ENCODE data around the gene GP1BB. TPM values are rescaled to one million over a fixed set of nuclear protein-coding genes. Genes with fewer than 3 reads are reported as not detected.

The GP1BB gene
- total RNA-seq, 1 experiment from 2014 or later, result 1.6 TPM

GRCh38 chr22:19708321-19709011 lies 14.9 kb upstream of the GP1BB start:
- no peak for DNase-seq (ENCODE audit: low read depth, low spot score)
- in situ Hi-C loops (cut with HindIII; ENCODE audit: low pct_unique_long_range_greater_than_20kb, low sequenced_read_pairs), result no loop called here

- DNase-seq (ENCODE audit: low read depth, low spot score), result no peak
- in situ Hi-C loops (cut with HindIII; ENCODE audit: low pct_unique_long_range_greater_than_20kb, low sequenced_read_pairs), result no loop called here
Observed at GRCh38 chr22:19709063-19709769, 14.1 kb upstream of the GP1BB start.

- in situ Hi-C loops (cut with HindIII; ENCODE audit: low pct_unique_long_range_greater_than_20kb, low sequenced_read_pairs), result no loop called here
- no peak for DNase-seq (ENCODE audit: low read depth, low spot score)
Observed at GRCh38 chr22:19710020-19710768, 13.1 kb upstream of the GP1BB start.

GRCh38 chr22:19710769-19711106 lies 12.6 kb upstream of the GP1BB start:
- DNase-seq (ENCODE audit: low read depth, low spot score), result no peak
- in situ Hi-C loops (cut with HindIII; ENCODE audit: low pct_unique_long_range_greater_than_20kb, low sequenced_read_pairs), result no loop called here

- DNase-seq (ENCODE audit: low read depth, low spot score), result no peak
- in situ Hi-C loops (cut with HindIII; ENCODE audit: low pct_unique_long_range_greater_than_20kb, low sequenced_read_pairs), result no loop called here
Observed at GRCh38 chr22:19713245-19713644, 10.1 kb upstream of the GP1BB start.

GRCh38 chr22:19713650-19714311 lies 9.6 kb upstream of the GP1BB start:
- in situ Hi-C loops (cut with HindIII; ENCODE audit: low pct_unique_long_range_greater_than_20kb, low sequenced_read_pairs), result no loop called here
- no peak for DNase-seq (ENCODE audit: low read depth, low spot score)

GRCh38 chr22:19714312-19715187 lies 8.8 kb upstream of the GP1BB start, which contains the start of gene SEPTIN5:
SEPTIN5 (plus strand) TSS chr22:19714503; CDS start chr22:19714589, 86 bp downstream.
- in situ Hi-C loops (cut with HindIII; ENCODE audit: low pct_unique_long_range_greater_than_20kb, low sequenced_read_pairs), result no loop called here

GRCh38 chr22:19715188-19715930 lies 8.0 kb upstream of the GP1BB start:
- no peak for DNase-seq (ENCODE audit: low read depth, low spot score)
- in situ Hi-C loops (cut with HindIII; ENCODE audit: low pct_unique_long_range_greater_than_20kb, low sequenced_read_pairs), result no loop called here

More at GRCh38 chr22:19714312-19715187, 8.8 kb upstream of the GP1BB start, which contains the start of gene SEPTIN5:
- no peak for DNase-seq (ENCODE audit: low read depth, low spot score)

- DNase-seq (ENCODE audit: low read depth, low spot score), result no peak
- in situ Hi-C loops (cut with HindIII; ENCODE audit: low pct_unique_long_range_greater_than_20kb, low sequenced_read_pairs), result no loop called here
Observed at GRCh38 chr22:19716041-19716828, 7.1 kb upstream of the GP1BB start.

- in situ Hi-C loops (cut with HindIII; ENCODE audit: low pct_unique_long_range_greater_than_20kb, low sequenced_read_pairs), result no loop called here
- no peak for DNase-seq (ENCODE audit: low read depth, low spot score)
Observed at GRCh38 chr22:19716829-19717105, 6.6 kb upstream of the GP1BB start.

GRCh38 chr22:19717181-19717580 lies 6.2 kb upstream of the GP1BB start:
- in situ Hi-C loops (cut with HindIII; ENCODE audit: low pct_unique_long_range_greater_than_20kb, low sequenced_read_pairs), result no loop called here
- no peak for DNase-seq (ENCODE audit: low read depth, low spot score)

GRCh38 chr22:19717691-19718455 lies 5.5 kb upstream of the GP1BB start:
- in situ Hi-C loops (cut with HindIII; ENCODE audit: low pct_unique_long_range_greater_than_20kb, low sequenced_read_pairs), result no loop called here
- peak; percentile 60 for DNase-seq (ENCODE audit: low read depth, low spot score)

- in situ Hi-C loops (cut with HindIII; ENCODE audit: low pct_unique_long_range_greater_than_20kb, low sequenced_read_pairs), result no loop called here
- no peak for DNase-seq (ENCODE audit: low read depth, low spot score)
Observed at GRCh38 chr22:19718456-19719049, 4.8 kb upstream of the GP1BB start.

GRCh38 chr22:19719050-19719482 lies 4.3 kb upstream of the GP1BB start:
- no peak for DNase-seq (ENCODE audit: low read depth, low spot score)
- in situ Hi-C loops (cut with HindIII; ENCODE audit: low pct_unique_long_range_greater_than_20kb, low sequenced_read_pairs), result no loop called here

- DNase-seq (ENCODE audit: low read depth, low spot score), result no peak
- in situ Hi-C loops (cut with HindIII; ENCODE audit: low pct_unique_long_range_greater_than_20kb, low sequenced_read_pairs), result no loop called here
Observed at GRCh38 chr22:19719488-19720021, 3.8 kb upstream of the GP1BB start.

Data from SK-MEL-5 (cell line).